Endothelial cell of umbilical vein (primary cell): Measurements from ENCODE around the gene TNPO2. TPM values are rescaled to one million over a fixed set of nuclear protein-coding genes. Genes with fewer than 3 reads are reported as not detected.

Experiments used
- BruUV-seq: library from RNA; stranded (reverse); fragments of 400-500 nt; replicated peaks from 2 replicates; lab custom pipeline; 2021; lab: Mats Ljungman, UMichigan
- CTCF ChIA-PET: fragments of 300-600, 350-600 bp; sonication (Branson Sonifier 250); formaldehyde crosslinking; loops from one replicate; lab custom pipeline; 2021; ENCODE audit warnings: antibody characterized with exemption, inconsistent platforms; lab: Charles Lee
- POLR2A ChIA-PET: fragments of 300-600, 350-600 bp; sonication (Branson Sonifier 250); formaldehyde crosslinking; loops from one replicate; lab custom pipeline; 2021; ENCODE audit warnings: antibody characterized with exemption, inconsistent platforms; lab: Charles Lee
- DNase-seq: peaks from one replicate; pipeline ENCODE4 v3.0.0-alpha.2; 2011; ENCODE audit warnings: low read depth, low spot score
- FAIRE-seq: peaks from 2 replicates; lab custom pipeline; 2011; peaks lifted over from hg19 to GRCh38; lab: Jason Lieb, UNC
- H2AFZ ChIP-seq: 2 replicates; pipeline ENCODE4 v1.6.0; 2012; ENCODE audit warnings: low read depth, low read length, control low read depth, inconsistent platforms
- H3K27ac ChIP-seq: 2 replicates; pipeline ENCODE4 v1.5.1; 2011; ENCODE audit warnings: low read depth, mild to moderate bottlenecking, control low read depth, low read length, moderate library complexity; ENCODE audit not compliant: insufficient read depth
- H3K27me3 ChIP-seq, 2 experiments: 2 replicates each; pipeline versions ENCODE4 v1.6.0 to v1.6.1; 2011; ENCODE audit warnings: low read length in 2 of 2, mixed read lengths in 1 of 2; ENCODE audit not compliant: control insufficient read depth in 2 of 2, insufficient read depth in 2 of 2
- H3K36me3 ChIP-seq, 2 experiments: 2 replicates in 1 of 2; 3 replicates in 1 of 2; pipeline ENCODE4 v1.5.1; 2011; ENCODE audit warnings: low read length in 2 of 2, mild to moderate bottlenecking in 1 of 2, moderate library complexity in 1 of 2; ENCODE audit not compliant: control insufficient read depth in 2 of 2, insufficient read depth in 2 of 2; ENCODE audit errors: extremely low read depth in 1 of 2
- H3K4me1 ChIP-seq: 3 replicates; pipeline ENCODE4 v1.5.1; 2011; ENCODE audit warnings: mild to moderate bottlenecking, low read length; ENCODE audit not compliant: control insufficient read depth, insufficient read depth; ENCODE audit errors: extremely low read depth
- H3K4me2 ChIP-seq: 2 replicates; pipeline ENCODE4 v1.6.1; 2011; ENCODE audit warnings: low read length, control low read depth, mixed read lengths; ENCODE audit not compliant: insufficient read depth
- H3K4me3 ChIP-seq, 3 experiments: fragments of 200-600 bp in 1 of 3; sonication (generic), shearing (Covaris generic) in 1 of 3; replicated peaks in 1 of 3; 2 replicates each; pipeline ENCODE4 v1.5.1; 2011 to 2016; ENCODE audit warnings: control low read depth in 3 of 3, low read length in 3 of 3, mild to moderate bottlenecking in 2 of 3, inconsistent platforms in 1 of 3, low read depth in 1 of 3, moderate library complexity in 1 of 3; ENCODE audit not compliant: insufficient read depth in 1 of 3
- H3K79me2 ChIP-seq: 2 replicates; pipeline ENCODE4 v1.6.0; 2012; ENCODE audit warnings: low read length, inconsistent platforms; ENCODE audit not compliant: control insufficient read depth, insufficient read depth
- H3K9ac ChIP-seq: replicated peaks from 2 replicates; pipeline ENCODE3; 2011; ENCODE audit warnings: low read length, control low read depth; ENCODE audit not compliant: insufficient read depth; ENCODE audit errors: extremely low read depth
- H3K9me1 ChIP-seq: replicated peaks from 3 replicates; pipeline ENCODE4 v1.6.0; 2011; ENCODE audit warnings: mild to moderate bottlenecking, low read length; ENCODE audit not compliant: control insufficient read depth, insufficient read depth; ENCODE audit errors: extremely low read depth
- H3K9me3 ChIP-seq: replicated peaks from 2 replicates; pipeline ENCODE4 v1.5.1; 2012; ENCODE audit warnings: low read length, inconsistent platforms; ENCODE audit not compliant: control insufficient read depth, insufficient read depth
- H4K20me1 ChIP-seq: replicated peaks from 2 replicates; pipeline ENCODE3; 2011; ENCODE audit warnings: mild to moderate bottlenecking, low read length; ENCODE audit not compliant: control insufficient read depth, insufficient read depth; ENCODE audit errors: extremely low read depth
- CTCF ChIP-seq, 2 donors: IDR thresholded peaks; 1 replicate in 1 of 2; 2 replicates in 1 of 2; pipeline ENCODE4 v1.5.1; 2011; ENCODE audit warnings: low read length in 2 of 2, mild to moderate bottlenecking in 2 of 2, moderate library complexity in 2 of 2, control low read depth in 1 of 2, inconsistent platforms in 1 of 2, low read depth in 1 of 2; ENCODE audit not compliant: insufficient read depth in 1 of 2; ENCODE audit errors: extremely low read depth in 1 of 2
- EZH2 ChIP-seq: IDR thresholded peaks from 2 replicates; pipeline ENCODE4 v1.6.1; 2012; ENCODE audit warnings: borderline replicate concordance, low read depth, mild to moderate bottlenecking, moderate library complexity, low read length, inconsistent platforms; ENCODE audit not compliant: severe bottlenecking
- FOS ChIP-seq: IDR thresholded peaks from 2 replicates; pipeline ENCODE4 v1.6.1; 2011; ENCODE audit warnings: mild to moderate bottlenecking, low read length, moderate library complexity, borderline replicate concordance; ENCODE audit not compliant: insufficient read depth
- GATA2 ChIP-seq: IDR thresholded peaks from 2 replicates; pipeline ENCODE4 v1.7.0; 2011; ENCODE audit warnings: low read depth, mild to moderate bottlenecking, moderate library complexity, mixed read lengths, low read length; ENCODE audit not compliant: insufficient read length, insufficient read depth
- JUN ChIP-seq: IDR thresholded peaks from 2 replicates; pipeline ENCODE4 v1.6.1; 2011; ENCODE audit warnings: borderline replicate concordance, low read depth; ENCODE audit not compliant: insufficient read length, insufficient read depth
- MAX ChIP-seq: IDR thresholded peaks from 2 replicates; pipeline ENCODE4 v1.6.1; 2011; ENCODE audit not compliant: insufficient read depth, insufficient read length
- MYC ChIP-seq: IDR thresholded peaks from one replicate; pipeline ENCODE4 v1.6.1; 2011; ENCODE audit warnings: mild to moderate bottlenecking, low read depth, low read length
- POLR2A ChIP-seq: IDR thresholded peaks from 2 replicates; pipeline ENCODE4 v1.6.1; 2012; ENCODE audit warnings: low read depth, mild to moderate bottlenecking, control low read depth, low read length
- POLR2AphosphoS5 ChIP-seq: IDR thresholded peaks from 2 replicates; pipeline ENCODE4 v1.6.1; 2012; ENCODE audit warnings: low read depth, mild to moderate bottlenecking, control low read depth, low read length, moderate library complexity; ENCODE audit not compliant: insufficient read depth
- dilution Hi-C: fragments of 300-500 bp; cut with MboI; formaldehyde crosslinking; loops from one replicate; pipeline ENCODE4 v1.15.0; 2019; ENCODE audit warnings: low sequenced_read_pairs; ENCODE audit not compliant: extremely low pct_ligation_motif_present
- intact Hi-C: fragments of 100-400 bp; cut with micrococcal nuclease; formaldehyde crosslinking; loops from one replicate; pipeline ENCODE4 v1.10.0; 2022
- polyA plus RNA-seq, 4 experiments: library from polyadenylated mRNA; depleted of rRNA in 3 of 4; stranded (reverse) in 3 of 4; unstranded in 1 of 4; fragments of >200 nt; gene quantifications; 2 replicates each; pipeline versions ENCODE4 v1.2.1 to v1.2.3, GENCODE V29; 2011 to 2012; ENCODE audit warnings: missing spikeins in 1 of 4
- total RNA-seq: library from RNA; stranded (reverse); gene quantifications from 2 replicates; pipeline ENCODE4 v1.2.3, GENCODE V29; 2021

TNPO2 gene
- total and polyA plus RNA-seq, 2 donors (not counting 3 experiments of a cell fraction or from before 2014, with no cell fraction given): 94.5 to 98.8 TPM

GRCh38 chr19:12706332-12706718, 17.4 kb downstream of the TNPO2 start:
- Histone ChIP-seq H3K9me1 (no peaks in the 10 kb centered on the region), H3K27ac (no peak overlapping the region), H4K20me1 (no peaks in the 10 kb centered on the region), H3K79me2 (peaks cover under 1% of the 10 kb centered on the region), H3K36me3 (peaks cover 26 to 56% of the 10 kb centered on the region in 2 experiments), H3K27me3 (no peaks in the 10 kb centered on the region), H3K9ac (no peak overlapping the region), H3K4me1 (no peaks in the 10 kb centered on the region), H3K9me3 (no peaks in the 10 kb centered on the region), H3K4me2 (no peak overlapping the region), H2AFZ (no peak overlapping the region), H3K4me3 (no peak overlapping the region)
- FAIRE-seq: no peak
- CTCF ChIA-PET: no interaction called here
- intact Hi-C loops (no loop called here), dilution Hi-C loops (no loop called here)
- no peak for TF ChIP-seq MYC
- no peak for TF ChIP-seq CTCF (IDR thresholded peaks at IDR 0.05; ENCODE audit: extremely low read depth in 1 of 2, insufficient read depth in 1 of 2, low read depth in 1 of 2, low read length in 2 of 2)
- TF ChIP-seq JUN: no peak
- no peak for TF ChIP-seq GATA2
- no peak for TF ChIP-seq POLR2A
- TF ChIP-seq FOS: no peak
- no peak for TF ChIP-seq MAX
- TF ChIP-seq EZH2: no peak
- TF ChIP-seq POLR2AphosphoS5: no peak
- POLR2A ChIA-PET: no interaction called here
- no TSS peak for BruUV-seq
- no peak for DNase-seq
